HG03196 (cell line): ENCODE measurements around the gene CFAP299.

Experiments used
- ATAC-seq: cut with Tn5 transposase; IDR thresholded peaks from one replicate; pipeline ENCODE4 v1.9.1; 2021; ENCODE audit not compliant: unreplicated experiment

CFAP299 gene

DNA sequence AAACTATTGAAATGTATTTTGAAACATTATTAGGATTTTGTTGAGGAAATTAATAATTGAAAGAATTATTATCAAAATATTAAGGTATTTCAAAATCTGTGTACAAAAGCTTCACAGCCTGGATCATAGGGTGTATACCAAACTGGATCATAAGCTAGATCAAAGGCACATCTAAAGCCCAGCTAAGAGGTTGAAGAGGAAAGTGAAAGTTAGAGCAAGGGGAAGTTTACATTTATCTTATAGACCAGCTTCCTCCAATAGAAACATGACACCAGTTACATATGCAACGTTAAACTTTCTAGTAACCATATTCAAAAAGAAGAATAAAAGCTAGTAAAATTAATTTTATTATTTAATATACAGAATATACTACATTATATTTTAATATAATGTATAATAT, 467.8 kb downstream of the CFAP299 start:
- ATAC-seq: no peak

- ATAC-seq: no peak
Measured at GRCh38 chr4:80806472-80806871, 470.9 kb downstream of the CFAP299 start.

- no peak for ATAC-seq
Measured at GRCh38 chr4:80809039-80809729, 473.7 kb downstream of the CFAP299 start.

DNA sequence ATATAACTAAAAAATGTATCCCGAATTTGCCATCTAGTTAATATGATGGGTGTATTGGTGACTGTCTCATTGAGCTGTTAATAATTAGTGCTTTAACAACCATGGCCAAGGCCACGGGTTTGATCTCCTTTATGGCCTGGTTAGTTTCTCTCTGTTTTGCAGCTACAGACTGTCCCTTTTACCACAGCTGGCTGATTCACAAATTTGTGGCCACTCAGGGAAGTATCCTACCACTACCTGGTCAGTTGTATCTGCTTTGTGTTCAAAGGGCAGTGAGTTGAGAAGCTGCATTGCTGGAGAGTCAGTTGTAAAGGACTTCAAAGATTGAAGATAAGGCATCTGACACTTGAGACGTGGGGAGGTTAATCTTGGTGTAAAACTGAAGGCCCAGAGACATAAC, 475.9 kb downstream of the CFAP299 start:
- ATAC-seq: no peak

- no peak for ATAC-seq
Measured at GRCh38 chr4:80812145-80812544, 476.6 kb downstream of the CFAP299 start.

- ATAC-seq: no peak
Measured at GRCh38 chr4:80814266-80814665, 478.7 kb downstream of the CFAP299 start.

DNA sequence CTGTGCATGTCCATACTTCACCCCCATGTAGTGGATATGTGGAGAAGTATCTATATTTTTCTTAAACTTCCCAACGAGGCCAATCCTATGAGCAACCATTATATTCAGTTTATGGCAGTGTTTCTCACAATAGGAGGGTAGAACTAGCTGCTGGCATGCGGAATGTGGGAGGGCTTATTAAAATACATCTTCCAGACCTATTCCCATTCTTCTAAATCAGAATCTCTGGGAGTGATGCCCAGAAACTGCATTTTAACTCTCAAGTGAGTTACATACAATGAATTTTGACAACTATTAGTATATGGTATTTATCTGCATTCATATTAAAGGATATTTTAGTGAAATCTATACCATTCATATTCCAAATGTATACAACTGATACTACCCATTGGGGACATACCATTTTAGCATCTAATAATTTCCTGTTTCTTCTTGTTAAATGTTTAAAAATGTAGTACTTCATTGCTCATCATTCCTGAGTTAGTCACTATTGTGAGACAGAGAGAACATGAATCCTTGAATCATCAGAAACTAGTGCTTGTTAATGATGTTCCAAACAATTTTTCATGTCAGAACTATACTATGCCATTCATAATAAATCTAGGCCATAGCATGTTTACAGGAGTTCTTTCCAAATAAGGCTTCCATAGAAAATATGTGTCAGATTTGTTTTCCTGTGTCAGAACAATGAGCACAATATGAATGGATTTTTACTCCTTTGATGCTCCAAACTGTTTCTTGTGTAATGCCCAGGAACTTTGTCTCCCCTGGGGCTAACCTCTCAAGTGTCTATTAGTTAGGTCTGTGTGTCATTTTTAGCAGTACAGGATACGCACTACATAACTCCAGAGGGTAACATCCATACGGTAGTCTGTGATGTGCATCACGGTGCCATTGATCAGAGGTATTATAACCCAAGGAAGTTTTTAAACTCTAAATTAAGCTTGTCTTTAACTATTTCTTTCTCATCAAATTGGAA, 496.1 kb downstream of the CFAP299 start:
- no peak for ATAC-seq

DNA sequence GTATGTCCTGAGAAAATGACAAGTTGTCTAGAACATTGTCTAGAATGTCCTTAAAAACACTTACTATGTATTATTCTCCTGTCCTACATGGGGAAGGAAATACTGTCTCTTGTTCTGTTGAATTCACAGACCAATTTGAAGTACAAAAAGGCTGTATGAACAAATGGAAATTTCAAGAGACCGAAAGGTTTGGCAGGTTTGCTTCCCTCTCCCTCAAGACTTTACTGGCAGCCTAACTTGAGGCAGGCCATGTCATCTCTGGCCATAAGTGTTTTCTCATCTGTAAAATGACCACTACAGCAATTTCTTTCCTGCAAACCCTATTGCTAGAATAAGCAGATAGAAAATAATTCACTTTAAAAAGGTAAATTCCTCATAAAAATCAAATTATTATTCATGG, 503.8 kb downstream of the CFAP299 start:
- no peak for ATAC-seq

DNA sequence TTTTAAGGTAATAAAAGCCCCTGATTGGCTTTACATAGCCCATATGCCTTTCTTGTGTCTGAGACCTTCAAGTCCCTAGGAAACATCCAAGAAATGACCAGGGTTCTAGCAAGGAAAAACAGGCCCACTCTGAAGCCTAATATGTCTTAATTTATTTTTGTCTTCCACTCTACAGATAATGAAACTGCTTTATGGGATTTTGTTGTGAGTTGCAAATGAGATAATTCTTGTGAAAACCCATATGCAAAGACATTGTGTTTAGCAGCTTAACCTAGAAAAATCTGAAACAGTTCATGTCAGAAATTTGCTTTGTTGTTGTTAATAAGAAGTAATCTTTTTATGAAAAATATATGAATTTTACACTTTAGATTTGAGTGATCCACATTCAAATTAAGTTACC, 504.3 kb downstream of the CFAP299 start:
- no peak for ATAC-seq

- ATAC-seq: no peak
Measured at GRCh38 chr4:80840396-80840795, 504.9 kb downstream of the CFAP299 start.

GRCh38 chr4:80841587-80842281, 506.2 kb downstream of the CFAP299 start:
- peak; percentile 51 for ATAC-seq

GRCh38 chr4:80846210-80846609, 510.7 kb downstream of the CFAP299 start:
- ATAC-seq: no peak

- no peak for ATAC-seq
Measured at GRCh38 chr4:80852061-80852460, 516.5 kb downstream of the CFAP299 start.

DNA sequence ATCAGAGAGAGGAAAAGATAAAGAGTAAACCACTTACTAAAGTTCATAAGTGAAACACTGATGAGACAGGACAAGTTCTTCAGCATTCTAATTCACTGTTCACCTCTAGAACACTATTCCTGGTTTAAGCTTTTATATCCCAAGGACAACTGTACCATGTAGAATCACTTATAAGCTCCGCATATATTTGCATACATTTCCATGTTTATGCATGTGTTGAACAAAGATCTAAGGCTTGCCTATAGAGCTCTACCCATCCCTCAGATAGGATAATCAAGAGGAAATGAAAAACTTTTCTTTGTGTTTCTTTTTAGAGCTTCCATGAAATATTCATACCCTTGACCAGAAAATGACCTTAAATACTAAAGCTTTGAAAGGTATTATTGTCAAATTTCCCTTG, 538.0 kb downstream of the CFAP299 start:
- ATAC-seq: no peak

DNA sequence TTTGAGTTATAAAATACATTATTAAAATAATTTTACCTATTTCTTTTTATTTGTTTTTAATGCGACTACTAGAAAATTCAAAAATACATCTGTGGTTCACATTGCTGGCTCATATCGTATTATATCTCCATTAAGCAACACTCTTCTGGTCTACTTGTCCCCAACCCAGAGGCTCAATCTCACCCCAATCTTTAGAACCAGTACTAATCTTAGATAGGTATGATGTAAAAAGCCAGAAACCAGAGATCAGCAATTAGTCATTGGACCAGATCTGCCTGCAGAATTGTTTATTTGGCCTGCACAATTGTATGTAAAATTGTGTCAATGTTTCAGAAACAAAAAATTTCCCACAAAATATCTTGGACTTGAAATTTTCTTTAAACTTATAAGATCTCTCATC, 539.4 kb downstream of the CFAP299 start:
- ATAC-seq: no peak

- ATAC-seq: peak; percentile 95
Measured at GRCh38 chr4:80875642-80876041, 540.1 kb downstream of the CFAP299 start.

GRCh38 chr4:80876810-80877209, 541.3 kb downstream of the CFAP299 start:
- peak; percentile 74 for ATAC-seq

DNA sequence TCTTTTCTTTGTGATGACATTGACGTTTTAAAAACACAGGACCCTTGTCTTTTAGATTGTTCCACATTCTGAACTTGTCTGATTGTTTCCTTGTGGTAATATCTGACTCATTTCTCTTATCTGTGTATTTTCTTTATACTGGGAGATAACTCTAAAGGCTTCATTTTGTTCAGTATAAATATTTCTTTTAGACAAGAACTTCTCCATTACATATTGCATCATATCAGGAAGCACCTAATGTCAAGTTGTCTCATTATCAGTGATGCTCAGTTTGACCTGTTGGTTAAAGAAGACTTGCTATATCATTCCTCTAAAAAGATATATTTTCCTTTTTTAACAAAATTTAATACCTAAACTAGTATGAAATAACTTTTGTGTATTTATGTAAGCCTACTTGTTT, 542.7 kb downstream of the CFAP299 start:
- no peak for ATAC-seq

DNA sequence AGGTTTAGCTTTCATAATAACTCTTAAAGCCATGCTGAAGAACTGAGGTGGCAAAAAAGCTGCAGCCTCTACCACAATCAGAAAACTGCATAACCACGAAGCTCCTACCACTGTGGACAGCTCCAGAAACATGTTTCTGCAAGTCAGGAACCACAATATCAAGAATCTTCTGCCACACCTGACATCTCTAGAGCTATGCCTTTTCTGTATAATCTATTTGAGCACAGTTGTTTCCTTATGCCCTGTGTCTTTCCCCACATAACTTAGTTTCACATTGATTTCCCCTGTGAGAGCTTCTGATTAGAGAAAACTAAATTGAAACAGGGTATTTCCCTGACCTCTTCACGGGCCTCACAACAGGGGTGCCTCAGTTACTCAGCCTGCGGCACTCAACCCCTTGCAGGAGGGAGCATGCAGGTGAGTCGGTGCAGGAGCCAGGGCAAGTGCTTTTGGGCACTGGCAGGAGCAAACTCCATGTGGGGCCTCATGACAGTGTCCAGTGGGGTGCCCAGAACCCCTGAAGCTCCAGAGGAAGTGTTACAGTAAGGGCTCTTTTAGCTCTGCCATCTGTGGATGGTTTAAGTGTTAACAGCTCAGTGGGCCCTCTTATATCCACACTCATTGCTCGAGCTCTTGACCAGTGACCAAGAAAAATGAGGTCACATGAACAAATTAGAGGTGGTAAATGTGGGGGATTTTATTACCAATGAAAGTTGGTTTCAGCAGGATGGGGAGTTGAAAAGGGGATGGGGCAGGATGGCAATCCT, 562.2 kb downstream of the CFAP299 start:
- peak; percentile 73 for ATAC-seq

DNA sequence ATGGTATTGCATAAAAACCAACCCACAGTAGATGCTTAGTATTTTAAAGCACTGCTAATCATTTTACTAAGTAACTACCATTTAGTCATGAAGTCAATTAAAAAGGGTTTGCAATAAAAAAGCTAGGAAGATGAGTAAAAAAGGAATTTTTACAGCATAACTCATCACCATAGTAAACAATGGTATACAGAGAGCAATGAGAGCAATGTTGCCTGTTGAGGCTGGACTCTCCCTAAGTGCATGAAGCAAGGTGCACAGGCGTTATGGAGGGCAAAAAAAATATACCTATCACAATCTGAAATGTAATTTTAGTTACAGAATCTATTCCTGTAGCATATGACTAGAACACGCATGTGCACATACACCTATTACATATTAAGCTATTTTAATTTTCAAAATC, 565.4 kb downstream of the CFAP299 start:
- no peak for ATAC-seq

- ATAC-seq: no peak
Measured at GRCh38 chr4:80903020-80903419, 567.5 kb downstream of the CFAP299 start.
